ENCODE measurements around the gene ECHDC3. TPM values are rescaled to one million over a fixed set of nuclear protein-coding genes. Genes with fewer than 3 reads are reported as not detected.

ECHDC3 gene
- total and polyA plus RNA-seq, 2 of the 13 experiments (the other 11 are each of a cell fraction or from before 2014, with no cell fraction given): not detected

GRCh38 chr10:11782793-11783557 is 40.8 kb downstream of the ECHDC3 start:
- DNase-seq (ENCODE audit: low spot score) (peak; percentile 71), FAIRE-seq (peak; percentile 54)

More at GRCh38 chr10:11782793-11783557, 40.8 kb downstream of the ECHDC3 start:
- intact Hi-C loops (cut with micrococcal nuclease; ENCODE audit: unreplicated experiment) (loop anchor here (1.0 kb wide), 1 partner anchor 203 kb away; no protein-coding TSS in a partner anchor), in situ Hi-C loops (cut with HindIII; ENCODE audit: extremely low pct_ligation_motif_present, low pct_unique_long_range_greater_than_20kb) (no loop called here)
- BruUV-seq (replicated peaks): no TSS peak
- H3K9me3 ChIP-seq (ENCODE audit: low read length): no peaks in the 10 kb centered on the region
- peak overlapping the region; percentile 58 for H3K4me2 ChIP-seq (ENCODE audit: low read depth, low read length)
- ATAC-seq: peak; percentile 72
- ChIA-PET POLR2A (interaction anchor here (0.9 to 2.1 kb wide), 2 partner anchors 11 to 204 kb away, joined by 8 read pairs; no protein-coding TSS in a partner anchor), CTCF (ENCODE audit: low intra/inter-chr PET ratio, low total read pairs) (interaction anchor here (1.1 to 2.0 kb wide), 2 partner anchors 37 to 203 kb away, joined by 4 to 21 read pairs; no protein-coding TSS in a partner anchor)
- no peaks in the 10 kb centered on the region for H4K20me1 ChIP-seq (ENCODE audit: insufficient read depth, low read length)
- H3K79me2 ChIP-seq (ENCODE audit: insufficient read depth, low read length): no peaks in the 10 kb centered on the region
- WGBS (ENCODE audit: low lambda C conversion rate): 33% methylated on average over 12 of the region's 18 CpGs
- H3K36me3 ChIP-seq (replicated peaks in 1 of 2; ENCODE audit: control insufficient read depth in 1 of 2, insufficient read depth in 2 of 2, low read length in 2 of 2): no peaks in the 10 kb centered on the region
- H3K27me3 ChIP-seq (ENCODE audit: control insufficient read depth in 1 of 2, insufficient read depth in 2 of 2, low read length in 2 of 2): peaks cover 0 to 13% of the 10 kb centered on the region in 2 experiments; a peak in 3 of 5 replicates
- H3K4me1 ChIP-seq (ENCODE audit: insufficient read depth, low read length): peaks cover 13% of the 10 kb centered on the region
- TF ChIP-seq STAG1 (CRISPR knock-in tag; IDR thresholded peaks at IDR 0.05): peak; percentile 72
- TF ChIP-seq BCL3 (CRISPR knock-in tag; IDR thresholded peaks at IDR 0.05): no peak
- peak; percentile 53 for TF ChIP-seq CEBPG (CRISPR knock-in tag; IDR thresholded peaks at IDR 0.05)
- peak; percentile 13; the same call in 1 of the 2 replicates for TF ChIP-seq ARID5B (CRISPR knock-in tag; IDR thresholded peaks at IDR 0.05)
- TF ChIP-seq LCORL (IDR thresholded peaks at IDR 0.05): no peak
- peak; percentile 27; the same call in 1 of the 2 replicates for TF ChIP-seq LCORL (CRISPR knock-in tag; IDR thresholded peaks at IDR 0.05)
- no peak for TF ChIP-seq ZNF253 (CRISPR knock-in tag; IDR thresholded peaks at IDR 0.05; ENCODE audit: borderline replicate concordance)
- TF ChIP-seq CEBPB (IDR thresholded peaks at IDR 0.05; ENCODE audit: borderline replicate concordance, low read depth, low read length): 0 out of 2 replicates have a peak, but pooled peaks have one; percentile 12
- peak; percentile 65 for TF ChIP-seq SMC3 (IDR thresholded peaks at IDR 0.05; ENCODE audit: low read length)
- TF ChIP-seq ZNF484 (CRISPR knock-in tag; IDR thresholded peaks at IDR 0.05; ENCODE audit: borderline replicate concordance, low read depth): no peak
- no peak for TF ChIP-seq ZNF20 (CRISPR knock-in tag; IDR thresholded peaks at IDR 0.05)
- TF ChIP-seq CC2D1A (CRISPR knock-in tag; IDR thresholded peaks at IDR 0.05): no peak
- peak; percentile 60 for TF ChIP-seq CTCF (CRISPR knock-in tag; IDR thresholded peaks at IDR 0.05)
- peak; percentile 92 for TF ChIP-seq ARID3A (IDR thresholded peaks at IDR 0.05; ENCODE audit: low read depth, low read length)
- peak; percentile 44 for TF ChIP-seq RAD21 (CRISPR knock-in tag; IDR thresholded peaks at IDR 0.05)
- no peak overlapping the region for H3K27ac ChIP-seq (ENCODE audit: extremely low read length, insufficient read depth, low read length)
- H3K4me3 ChIP-seq (replicated peaks in 1 of 3; ENCODE audit: insufficient read depth in 1 of 3, low read depth in 2 of 3, low read length in 3 of 3): peak overlapping the region in 2 of 3 experiments; percentile 4 to 24; a peak in 3 of 6 replicates
- no peak overlapping the region for H2AFZ ChIP-seq (ENCODE audit: low read length)
- no peak overlapping the region for H3K9ac ChIP-seq (ENCODE audit: insufficient read depth, low read depth, low read length)

Data from HepG2 (cell line).